GM19324 (cell line): ENCODE results near the gene RELA.
"Not testable (repeated sequence)": the region's sequence is repeated elsewhere in the genome, so short reads cannot be mapped to it uniquely, and the experiment has no call there.

Experiments used
- ATAC-seq: cut with Tn5 transposase; IDR thresholded peaks from one replicate; pipeline ENCODE4 v1.9.1; 2021; ENCODE audit warnings: mild to moderate bottlenecking, moderate library complexity; ENCODE audit not compliant: unreplicated experiment, low FRiP score

The RELA gene

GRCh38 chr11:65662799-65663638 is at the start of gene RELA:
Gene RELA, minus strand, starts transcription at chr11:65662916. Its CDS starts 84 bp downstream, at chr11:65662832.
- peak; percentile 82 for ATAC-seq

- ATAC-seq: peak; percentile 93
These were observed 49.3 kb upstream of the RELA start, which contains the start of gene KAT5 for GRCh38 chr11:65711785-65712632. Gene KAT5, plus strand, starts transcription at chr11:65712252. Its CDS starts 16 bp downstream, at chr11:65712268.

GRCh38 chr11:65710421-65710820 is 47.7 kb upstream of the RELA start:
- ATAC-seq: no peak

GRCh38 chr11:65709661-65710060 is 46.9 kb upstream of the RELA start:
- ATAC-seq: no peak

GRCh38 chr11:65708451-65708850 is 45.7 kb upstream of the RELA start:
- no peak for ATAC-seq

- ATAC-seq: not testable (repeated sequence)
These were observed 44.3 kb upstream of the RELA start for GRCh38 chr11:65707002-65707401.

- ATAC-seq: not testable (repeated sequence)
These were observed 43.6 kb upstream of the RELA start for GRCh38 chr11:65706303-65706763.

- ATAC-seq: no peak
These were observed 41.1 kb upstream of the RELA start for GRCh38 chr11:65703846-65704245.

DNA sequence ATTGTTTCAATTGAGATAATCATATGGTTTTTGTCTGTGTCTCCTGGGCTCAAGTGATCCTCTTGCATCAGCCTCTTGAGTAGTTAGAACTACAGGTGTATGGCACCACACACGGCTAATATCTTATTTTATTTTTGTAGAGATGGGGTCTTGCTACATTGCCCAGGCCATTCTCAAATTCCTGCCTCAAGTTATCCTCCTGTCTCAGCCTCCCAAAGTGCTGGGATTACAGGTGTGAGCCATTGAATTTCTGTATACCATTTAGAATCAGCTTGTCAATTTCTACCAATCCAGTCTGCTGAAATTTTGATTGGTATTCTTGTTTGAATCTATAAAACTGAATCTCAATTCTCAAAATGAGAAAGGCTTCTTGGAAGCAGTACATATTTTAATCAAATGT is 39.0 kb upstream of the RELA start:
- no peak for ATAC-seq

DNA sequence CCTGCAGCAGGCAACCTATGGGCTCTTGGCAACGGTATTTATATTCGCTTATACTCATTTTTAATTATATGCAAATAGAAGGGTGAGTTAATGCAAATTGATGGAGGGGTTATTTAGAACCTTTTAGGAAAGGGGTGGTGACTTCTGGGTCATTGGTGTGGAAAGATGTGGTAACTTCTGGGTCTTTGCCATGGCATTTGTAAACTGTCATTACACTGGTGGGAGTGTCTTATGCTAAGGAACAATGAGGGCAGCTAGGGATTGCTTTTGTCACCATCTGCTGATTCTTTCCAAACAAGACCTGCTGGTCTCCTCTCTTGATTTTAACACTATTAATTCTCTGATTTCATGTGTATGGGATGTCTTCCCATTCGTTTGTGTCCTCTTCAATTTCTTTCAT is 37.7 kb upstream of the RELA start:
- ATAC-seq: no peak

- ATAC-seq: no peak
These were observed 36.6 kb upstream of the RELA start for GRCh38 chr11:65699306-65699705.

- no peak for ATAC-seq
These were observed 35.5 kb upstream of the RELA start for GRCh38 chr11:65698205-65698604.

GRCh38 chr11:65696802-65697552 is 34.3 kb upstream of the RELA start:
- ATAC-seq: no peak

DNA sequence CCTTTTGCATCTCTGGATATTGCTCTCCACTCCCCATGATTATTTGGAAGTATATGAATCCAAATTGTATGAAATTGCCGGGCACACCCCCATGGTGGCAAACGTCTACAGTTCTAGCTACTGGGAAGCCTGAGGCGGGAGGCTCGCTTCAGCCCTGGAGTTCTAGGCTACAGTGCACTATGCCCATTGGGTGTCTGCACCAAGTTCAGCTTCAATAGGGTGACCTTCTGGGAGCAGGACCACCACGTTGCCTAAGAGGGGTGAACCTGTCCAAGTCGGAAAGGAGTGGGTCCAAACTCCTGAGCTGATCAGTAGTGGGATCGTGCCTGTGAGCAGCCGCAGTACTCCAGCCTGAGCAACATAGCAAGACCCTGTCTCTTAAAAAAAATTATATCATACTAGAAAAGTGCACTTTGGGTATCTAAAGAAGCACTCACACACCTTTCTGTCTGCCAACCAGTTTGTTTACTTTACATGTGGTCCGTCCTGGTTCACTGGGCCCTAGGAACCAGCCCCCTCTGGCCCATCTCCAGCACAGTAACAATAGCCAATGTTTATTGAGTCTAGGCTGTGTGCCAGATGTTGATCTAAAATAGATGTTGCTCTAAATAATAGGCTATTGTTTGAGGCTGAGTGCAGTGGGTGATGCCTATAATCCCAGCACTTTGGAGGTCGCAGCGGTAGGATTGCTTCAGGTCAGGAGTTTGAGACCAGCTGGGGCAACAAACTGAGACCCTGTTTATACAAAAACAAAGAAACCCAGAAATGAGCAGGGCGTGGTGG is 32.9 kb upstream of the RELA start:
- ATAC-seq: no peak

- no peak for ATAC-seq
These were observed 29.7 kb upstream of the RELA start for GRCh38 chr11:65692367-65692766.

DNA sequence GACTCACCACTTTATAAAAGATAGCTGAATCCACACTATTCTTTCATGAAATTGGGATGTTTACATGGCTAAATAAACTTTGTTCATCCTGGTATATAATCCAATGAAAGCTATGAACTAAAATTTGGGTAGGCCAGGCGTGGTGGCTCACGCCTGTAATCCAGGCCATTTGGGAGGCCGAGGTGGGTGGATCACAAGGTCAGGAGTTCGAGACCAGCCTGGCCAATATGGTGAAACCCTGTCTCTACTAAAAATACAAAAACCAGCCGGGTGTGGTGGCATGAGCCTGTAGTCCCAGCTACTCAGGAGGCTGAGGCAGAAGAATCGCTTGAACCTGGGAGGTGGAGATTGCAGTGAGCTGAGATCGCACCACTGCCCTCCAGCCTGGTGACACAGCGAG is 29.1 kb upstream of the RELA start:
- not testable (repeated sequence) for ATAC-seq

GRCh38 chr11:65685981-65686380 is 23.3 kb upstream of the RELA start:
- no peak for ATAC-seq

DNA sequence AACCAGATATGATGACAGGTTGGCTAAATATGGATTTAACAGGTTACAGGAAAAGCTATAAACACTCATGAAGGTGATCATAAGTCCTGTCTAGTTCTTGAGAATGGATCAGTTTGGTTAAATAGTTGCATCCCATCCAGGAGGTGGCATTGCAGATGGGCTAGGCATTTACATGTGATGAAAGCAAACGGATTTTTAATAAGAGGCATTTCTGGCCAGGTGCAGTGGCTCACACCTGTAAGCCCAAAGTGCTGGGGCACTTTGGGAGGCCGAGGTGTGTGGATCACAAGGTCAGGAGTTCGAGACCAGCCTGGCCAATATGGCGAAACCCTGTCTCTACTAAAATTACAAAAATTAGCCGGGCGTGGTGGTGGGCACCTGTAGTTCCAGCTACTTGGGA is 20.8 kb upstream of the RELA start:
- ATAC-seq: not testable (repeated sequence)

- no peak for ATAC-seq
These were observed 17.6 kb upstream of the RELA start for GRCh38 chr11:65680192-65680743.
